WTC11 (cell line): Measurements from ENCODE around the gene AARSD1.

Source experiments
- CTCF ChIP-seq: fragments of 200-600 bp; IDR thresholded peaks from 2 replicates; pipeline ENCODE4 v1.8.0; 2022; ENCODE audit warnings: antibody characterized with exemption
- ZNF416 ChIP-seq: fragments of 250-450 bp; sonication (Bioruptor Pico); IDR thresholded peaks from 2 replicates; pipeline ENCODE4 v1.9.0; 2021; ENCODE audit warnings: mild to moderate bottlenecking, inconsistent platforms

GRCh38 chr17:42964161-42964932 is at the start of gene AARSD1:
- TF ChIP-seq CTCF, result no peak
- TF ChIP-seq ZNF416 (CRISPR knock-in tag), result no peak
